H1 (cell line): ENCODE measurements around the gene USP12. TPM values are rescaled to one million over a fixed set of nuclear protein-coding genes. Genes with fewer than 3 reads are reported as not detected.

ENCODE experiments used
- CTCF ChIA-PET: fragments of 300-600 bp; sonication (Branson Sonifier 250); formaldehyde crosslinking; loops from one replicate; lab custom pipeline; 2021; ENCODE audit not compliant: partially characterized antibody; lab: Charles Lee
- POLR2A ChIA-PET: fragments of 300-600 bp; sonication (Branson Sonifier 250); formaldehyde crosslinking; loops from one replicate; lab custom pipeline; 2021; ENCODE audit warnings: inconsistent platforms; ENCODE audit not compliant: partially characterized antibody; lab: Charles Lee
- DNase-seq, 2 experiments: peaks; one replicate each; pipeline versions ENCODE4 v3.0.0 to v3.0.0-alpha.2; 2010 to 2022; ENCODE audit warnings: low spot score in 2 of 2, low read depth in 1 of 2, mixed read lengths in 1 of 2
- FAIRE-seq: peaks from 2 replicates; lab custom pipeline; 2011; peaks lifted over from hg19 to GRCh38; lab: Jason Lieb, UNC
- H2AFZ ChIP-seq: 2 replicates; pipeline ENCODE4 v1.8.1; 2012; ENCODE audit warnings: low read length, inconsistent platforms
- H2AK5ac ChIP-seq: 2 replicates; pipeline ENCODE4 v1.6.1; 2013; ENCODE audit warnings: low read depth, low read length
- H2BK120ac ChIP-seq: replicated peaks from 2 replicates; pipeline ENCODE3; 2013; ENCODE audit warnings: low read depth, low read length, inconsistent platforms
- H2BK12ac ChIP-seq: 2 replicates; pipeline ENCODE4 v1.6.1; 2013; ENCODE audit warnings: low read depth, low read length
- H2BK15ac ChIP-seq: 2 replicates; pipeline ENCODE4 v1.6.1; 2013; ENCODE audit warnings: low read length
- H2BK20ac ChIP-seq: 2 replicates; pipeline ENCODE4 v1.6.1; 2013; ENCODE audit warnings: low read length
- H2BK5ac ChIP-seq: 2 replicates; pipeline ENCODE4 v1.6.1; 2013; ENCODE audit warnings: low read depth, low read length
- H3K14ac ChIP-seq: 2 replicates; pipeline ENCODE4 v1.6.1; 2013; ENCODE audit warnings: inconsistent platforms; ENCODE audit not compliant: insufficient read length
- H3K18ac ChIP-seq: 2 replicates; pipeline ENCODE4 v1.6.1; 2013; ENCODE audit warnings: low read length; ENCODE audit errors: extremely low read depth
- H3K23ac ChIP-seq: 2 replicates; pipeline ENCODE4 v1.6.1; 2013; ENCODE audit warnings: inconsistent platforms; ENCODE audit not compliant: insufficient read length
- H3K23me2 ChIP-seq: 2 replicates; pipeline ENCODE4 v1.6.1; 2013; ENCODE audit warnings: low read depth, low read length
- H3K27ac ChIP-seq: 2 replicates; pipeline ENCODE4 v1.6.1; 2011; ENCODE audit warnings: low read depth, low read length, inconsistent platforms
- H3K27me3 ChIP-seq, 4 experiments: replicated peaks in 1 of 4; 1 replicate in 1 of 4; 2 replicates in 3 of 4; pipeline versions ENCODE4 v1.6.1 to v1.8.1; 2011 to 2013; ENCODE audit warnings: low read length in 3 of 4, mild to moderate bottlenecking in 3 of 4, inconsistent platforms in 2 of 4, mixed read lengths in 2 of 4, moderate library complexity in 1 of 4; ENCODE audit not compliant: control insufficient read depth in 3 of 4, insufficient read depth in 3 of 4; ENCODE audit errors: extremely low read depth in 1 of 4
- H3K36me3 ChIP-seq, 4 experiments: 2 replicates each; pipeline versions ENCODE4 v1.6.1 to v1.8.1; 2011 to 2013; ENCODE audit warnings: mild to moderate bottlenecking in 4 of 4, low read length in 3 of 4, moderate library complexity in 2 of 4, control low read depth in 1 of 4, inconsistent platforms in 1 of 4; ENCODE audit not compliant: insufficient read depth in 4 of 4, control insufficient read depth in 2 of 4
- H3K4ac ChIP-seq: replicated peaks from 2 replicates; pipeline ENCODE3; 2013; ENCODE audit warnings: low read length, low read depth, mixed read lengths, inconsistent platforms; ENCODE audit not compliant: insufficient read length
- H3K4me1 ChIP-seq, 4 experiments: replicated peaks in 1 of 4; 1 replicate in 1 of 4; 2 replicates in 3 of 4; pipeline versions ENCODE4 v1.6.1 to v1.8.1; 2011 to 2013; ENCODE audit warnings: low read length in 3 of 4, inconsistent platforms in 2 of 4, mixed read lengths in 1 of 4; ENCODE audit not compliant: insufficient read depth in 4 of 4, control insufficient read depth in 3 of 4
- H3K4me2 ChIP-seq, 2 experiments: 2 replicates each; pipeline versions ENCODE4 v1.6.1 to v1.8.1; 2011 to 2013; ENCODE audit warnings: low read depth in 2 of 2, low read length in 2 of 2, control low read depth in 1 of 2, inconsistent platforms in 1 of 2, mild to moderate bottlenecking in 1 of 2; ENCODE audit not compliant: insufficient read depth in 1 of 2
- H3K4me3 ChIP-seq, 4 experiments: fragments of 200-600, 300-600 bp in 1 of 4; sonication (generic), shearing (Covaris generic), sonication (Bioruptor Twin) in 1 of 4; 2 replicates each; pipeline versions ENCODE4 v1.5.1 to v1.8.1; 2011 to 2016; ENCODE audit warnings: low read length in 4 of 4, low read depth in 3 of 4, control low read depth in 2 of 4, inconsistent platforms in 2 of 4, mild to moderate bottlenecking in 2 of 4, mixed read lengths in 1 of 4, moderate library complexity in 1 of 4; ENCODE audit not compliant: insufficient read depth in 2 of 4; ENCODE audit errors: extremely low read depth in 1 of 4
- H3K56ac ChIP-seq: replicated peaks from 2 replicates; pipeline ENCODE3; 2013; ENCODE audit warnings: low read depth, mild to moderate bottlenecking, mixed read lengths, low read length, inconsistent platforms; ENCODE audit not compliant: insufficient read length
- H3K79me1 ChIP-seq: 2 replicates; pipeline ENCODE4 v1.6.1; 2013; ENCODE audit warnings: low read depth, low read length, control low read depth
- H3K79me2 ChIP-seq, 2 experiments: 2 replicates each; pipeline versions ENCODE4 v1.6.1 to v1.8.1; 2012 to 2013; ENCODE audit warnings: low read length in 2 of 2, mild to moderate bottlenecking in 2 of 2, inconsistent platforms in 1 of 2; ENCODE audit not compliant: insufficient read depth in 2 of 2, control insufficient read depth in 1 of 2
- H3K9ac ChIP-seq, 4 experiments: replicated peaks in 1 of 4; 1 replicate in 1 of 4; 2 replicates in 3 of 4; pipeline versions ENCODE4 v1.6.1 to v1.8.1; 2011 to 2013; ENCODE audit warnings: low read depth in 3 of 4, low read length in 3 of 4, control low read depth in 2 of 4, mild to moderate bottlenecking in 2 of 4, moderate library complexity in 2 of 4, inconsistent platforms in 1 of 4; ENCODE audit errors: extremely low read depth in 1 of 4
- H3K9me3 ChIP-seq, 2 experiments: 2 replicates each; pipeline versions ENCODE4 v1.6.1 to v1.8.1; 2012 to 2013; ENCODE audit warnings: mild to moderate bottlenecking in 2 of 2, moderate library complexity in 2 of 2, control low read depth in 1 of 2, inconsistent platforms in 1 of 2, low read depth in 1 of 2, low read length in 1 of 2, mixed read lengths in 1 of 2; ENCODE audit not compliant: insufficient read depth in 2 of 2
- H4K20me1 ChIP-seq, 2 experiments: replicated peaks in 1 of 2; 2 replicates each; pipeline versions ENCODE3 to v1.8.1; 2011 to 2013; ENCODE audit warnings: inconsistent platforms in 2 of 2, low read length in 2 of 2, mild to moderate bottlenecking in 1 of 2; ENCODE audit not compliant: insufficient read depth in 2 of 2, control insufficient read depth in 1 of 2
- H4K5ac ChIP-seq: 2 replicates; pipeline ENCODE4 v1.6.1; 2013; ENCODE audit warnings: low read length, low read depth, mixed read lengths, inconsistent platforms; ENCODE audit not compliant: insufficient read length
- H4K8ac ChIP-seq: 2 replicates; pipeline ENCODE4 v1.8.0; 2013; ENCODE audit warnings: mild to moderate bottlenecking, moderate library complexity, low read length, inconsistent platforms; ENCODE audit not compliant: insufficient read depth; ENCODE audit errors: extremely low read depth
- H4K91ac ChIP-seq: replicated peaks from 2 replicates; pipeline ENCODE3; 2013; ENCODE audit warnings: low read length, mixed read lengths, inconsistent platforms; ENCODE audit not compliant: insufficient read length
- EP300 ChIP-seq, 2 experiments: IDR thresholded peaks; 1 replicate in 1 of 2; 2 replicates in 1 of 2; pipeline ENCODE4 v1.6.1; 2011 to 2012; ENCODE audit warnings: low read depth in 2 of 2, low read length in 2 of 2, mild to moderate bottlenecking in 2 of 2, borderline replicate concordance in 1 of 2, inconsistent platforms in 1 of 2, moderate library complexity in 1 of 2
- JUND ChIP-seq: IDR thresholded peaks from 2 replicates; pipeline ENCODE4 v1.6.1; 2011; ENCODE audit warnings: mild to moderate bottlenecking, improper control_type of control experiment, low read length
- KDM1A ChIP-seq: fragments of 200-600, 300-600 bp; sonication (generic); IDR thresholded peaks from 2 replicates; pipeline ENCODE4 v1.7.1; 2016; ENCODE audit warnings: mild to moderate bottlenecking, low read length, borderline replicate concordance
- MAX ChIP-seq: IDR thresholded peaks from 2 replicates; pipeline ENCODE4 v1.6.1; 2012; ENCODE audit warnings: inconsistent platforms
- SP1 ChIP-seq: IDR thresholded peaks from 2 replicates; pipeline ENCODE4 v1.6.1; 2011; ENCODE audit warnings: low read depth, low read length
- YY1 ChIP-seq: IDR thresholded peaks from 2 replicates; pipeline ENCODE4 v1.6.1; 2011; ENCODE audit warnings: low read depth, mild to moderate bottlenecking, low read length
- ZNF274 ChIP-seq: IDR thresholded peaks from 2 replicates; pipeline ENCODE4 v1.7.0; 2012; ENCODE audit warnings: low read length, borderline replicate concordance; ENCODE audit errors: extremely low read depth
- WGBS, 2 experiments: shearing (Covaris generic) in 1 of 2; methylation state at CpG; one replicate each; pipeline versions ENCODE4 v1.1.6 to v1.1.7; 2013 to 2015; ENCODE audit warnings: low lambda C conversion rate in 2 of 2, mixed read lengths in 2 of 2, inconsistent platforms in 1 of 2, low coverage in 1 of 2, missing lambda C conversion rate in 1 of 2; ENCODE audit not compliant: insufficient replicate concordance in 2 of 2, insufficient coverage in 1 of 2, insufficient read length in 1 of 2; ENCODE audit errors: extremely low coverage in 1 of 2, missing lambda C conversion rate in 1 of 2; 5-methylcytosine and 5-hydroxymethylcytosine counted together
- polyA plus RNA-seq, 7 experiments: library from polyadenylated mRNA; depleted of rRNA in 3 of 7; stranded (reverse) in 5 of 7; unstranded in 2 of 7; fragments of >200 nt in 5 of 7; fragments of 200-250 nt in 2 of 7; gene quantifications; 1 replicate in 5 of 7; 2 replicates in 1 of 7; 4 replicates in 1 of 7; pipeline versions ENCODE4 v1.2.1 to v1.2.3, GENCODE V29; 2011 to 2013; ENCODE audit warnings: missing spikeins in 2 of 7, mixed read lengths in 2 of 7
- total RNA-seq: library from RNA; stranded (reverse); fragmentation: NEBNext Ultra II Directional; extraction: Animal tissue kit (Norgen Biotek cat#: 25700); gene quantifications from 2 replicates; pipeline ENCODE4 v1.2.1, GENCODE V29; 2021

USP12 gene
- total and polyA plus RNA-seq, 2 of the 8 experiments (the other 6 are each of a cell fraction or from before 2014, with no cell fraction given): 4.0 to 30.0 TPM

DNA sequence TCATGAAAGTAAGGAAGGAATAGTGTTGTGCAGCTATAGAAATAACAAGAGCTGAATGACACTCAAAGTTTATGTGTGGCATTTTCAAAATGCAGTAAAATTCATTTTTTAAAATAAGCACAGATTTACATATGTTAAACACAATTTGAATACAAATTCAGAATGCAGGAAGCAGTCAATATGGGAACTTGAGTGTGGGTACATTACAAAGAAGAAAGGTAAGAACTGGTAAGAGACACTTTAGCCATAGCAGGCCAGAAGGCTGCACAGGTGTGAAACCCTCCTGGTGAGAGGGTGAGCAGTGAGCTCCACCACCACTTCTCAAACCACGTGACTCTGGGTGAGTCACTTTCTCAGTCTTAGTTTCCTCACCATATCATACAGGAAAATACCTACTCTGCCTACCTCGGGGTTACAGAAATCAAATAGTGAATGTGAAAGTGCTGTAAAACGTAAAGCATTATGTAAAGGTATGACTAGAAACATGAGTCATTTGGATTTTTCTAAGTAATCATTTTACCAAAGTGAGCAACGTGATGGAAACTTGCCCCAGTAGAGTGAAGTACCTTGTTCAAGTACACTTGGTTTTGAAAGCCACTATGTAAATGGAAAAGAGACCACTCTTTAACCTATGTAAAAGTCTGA, 40.5 kb downstream of the USP12 start:
- Histone ChIP-seq H2AFZ (no peak overlapping the region), H2AK5ac (no peak overlapping the region), H4K5ac (no peak overlapping the region), H3K4me2 (peak overlapping the region in 1 of 2 experiments; percentile 33; a peak in 3 of 4 replicates), H3K27ac (no peak overlapping the region), H2BK20ac (no peak overlapping the region), H4K8ac (no peak overlapping the region), H3K79me1 (peaks cover 3% of the 10 kb centered on the region), H3K4me3 (no peak overlapping the region), H3K9me3 (no peaks in the 10 kb centered on the region), H2BK15ac (no peak overlapping the region), H2BK12ac (no peak overlapping the region), H2BK120ac (no peak overlapping the region), H3K79me2 (peaks cover 24 to 100% of the 10 kb centered on the region in 2 experiments), H3K9ac (no peak overlapping the region), H4K20me1 (no peaks in the 10 kb centered on the region), H3K56ac (no peak overlapping the region), H4K91ac (no peak overlapping the region), H3K36me3 (no peaks in the 10 kb centered on the region; a peak in 1 of 8 replicates), H3K23ac (no peak overlapping the region), H3K14ac (no peak overlapping the region), H3K23me2 (no peaks in the 10 kb centered on the region), H3K18ac (no peak overlapping the region), H3K4ac (no peak overlapping the region), H2BK5ac (no peak overlapping the region), H3K4me1 (peaks cover 2 to 12% (median 6%) of the 10 kb centered on the region in 4 experiments; a peak in 6 of 7 replicates), H3K27me3 (no peaks in the 10 kb centered on the region)
- FAIRE-seq: no peak
- TF ChIP-seq ZNF274: no peak
- TF ChIP-seq MAX: peak; percentile 33; the same call in 1 of the 2 replicates
- no peak for TF ChIP-seq YY1
- TF ChIP-seq SP1: no peak
- no peak for TF ChIP-seq KDM1A
- peak; percentile 26; the same call in 1 of the 2 replicates for TF ChIP-seq JUND
- TF ChIP-seq EP300 (IDR thresholded peaks at IDR 0.05; ENCODE audit: borderline replicate concordance in 1 of 2, low read depth in 2 of 2, low read length in 2 of 2): no peak
- no peak for DNase-seq
- ChIA-PET POLR2A (interaction anchor here (0.9 to 1.4 kb wide), 2 partner anchors 18 to 122 kb away, joined by 3 read pairs; no protein-coding TSS in a partner anchor), CTCF (interaction anchor here (0.6 to 2.0 kb wide), 3 partner anchors 8 to 141 kb away, joined by 3 to 6 read pairs (median 4); no protein-coding TSS in a partner anchor)
- 70% methylated on average over 4 of the region's 4 CpGs; no CpG with 5 or more reads in 1 of the 2 experiments for WGBS, 2 experiments
